HEK293T (cell line): Measurements from ENCODE around the gene PQBP1.

Source experiments
- ELF4 ChIP-seq: fragments of 450-650 bp; IDR thresholded peaks from 2 replicates; pipeline ENCODE4 v1.6.1; 2017; ENCODE audit warnings: antibody characterized with exemption
- FOXK2 ChIP-seq: fragments of 450-650 bp; IDR thresholded peaks from 2 replicates; pipeline ENCODE4 v1.6.1; 2016; ENCODE audit warnings: mild to moderate bottlenecking
- FOXM1 ChIP-seq: fragments of 450-650 bp; IDR thresholded peaks from 2 replicates; pipeline ENCODE4 v1.6.1; 2017; ENCODE audit warnings: mild to moderate bottlenecking, borderline replicate concordance
- HDGF ChIP-seq: fragments of 450-650 bp; IDR thresholded peaks from 2 replicates; pipeline ENCODE4 v1.6.1; 2017; ENCODE audit warnings: antibody characterized with exemption, borderline replicate concordance
- NFRKB ChIP-seq: fragments of 450-650 bp; IDR thresholded peaks from 2 replicates; pipeline ENCODE4 v1.6.1; 2016; ENCODE audit warnings: mild to moderate bottlenecking, moderate library complexity
- ZNF384 ChIP-seq: fragments of 450-650 bp; IDR thresholded peaks from 2 replicates; pipeline ENCODE4 v1.6.1; 2016

- TF ChIP-seq FOXK2 (no peak), FOXM1 (no peak), NFRKB (no peak), HDGF (no peak), ZNF384 (no peak), ELF4 (no peak)
Measured at GRCh38 chrX:48890296-48890925, 7.3 kb upstream of the PQBP1 start.
